Keratinocyte (primary cell): ENCODE data around the gene ZNF431. TPM values are rescaled to one million over a fixed set of nuclear protein-coding genes. Genes with fewer than 3 reads are reported as not detected.

Experiments
- DNase-seq: peaks from one replicate; pipeline ENCODE4 v3.0.0-alpha.2; 2011; ENCODE audit warnings: low read depth, missing footprints, low spot score
- FAIRE-seq: peaks from 2 replicates; lab custom pipeline; 2011; peaks lifted over from hg19 to GRCh38; lab: Jason Lieb, UNC
- H2AFZ ChIP-seq: 2 replicates; pipeline ENCODE4 v1.6.0; 2012; ENCODE audit warnings: low read length, control low read depth, inconsistent platforms; ENCODE audit not compliant: control insufficient read depth
- H3K27ac ChIP-seq: 2 replicates; pipeline ENCODE4 v1.5.1; 2011; ENCODE audit warnings: low read length; ENCODE audit not compliant: control insufficient read depth, insufficient read depth
- H3K27me3 ChIP-seq: 3 replicates; pipeline ENCODE4 v1.6.0; 2011; ENCODE audit warnings: low read length; ENCODE audit not compliant: control insufficient read depth, insufficient read depth; ENCODE audit errors: extremely low read depth
- H3K36me3 ChIP-seq, 2 experiments: 2 replicates in 1 of 2; 3 replicates in 1 of 2; pipeline ENCODE4 v1.5.1; 2011; ENCODE audit warnings: low read length in 2 of 2, mild to moderate bottlenecking in 1 of 2; ENCODE audit not compliant: control insufficient read depth in 2 of 2, insufficient read depth in 2 of 2; ENCODE audit errors: extremely low read depth in 1 of 2
- H3K4me1 ChIP-seq: 3 replicates; pipeline ENCODE4 v1.5.1; 2011; ENCODE audit warnings: low read length; ENCODE audit not compliant: control insufficient read depth, insufficient read depth; ENCODE audit errors: extremely low read depth
- H3K4me2 ChIP-seq: 3 replicates; pipeline ENCODE4 v1.6.0; 2011; ENCODE audit warnings: low read depth, low read length; ENCODE audit not compliant: control insufficient read depth, insufficient read depth; ENCODE audit errors: extremely low read depth
- H3K4me3 ChIP-seq, 3 experiments: fragments of 200-600 bp in 1 of 3; sonication (generic) in 1 of 3; 2 replicates in 2 of 3; 3 replicates in 1 of 3; pipeline ENCODE4 v1.5.1; 2011 to 2016; ENCODE audit warnings: low read length in 3 of 3, mild to moderate bottlenecking in 3 of 3, control low read depth in 2 of 3, inconsistent platforms in 1 of 3, low read depth in 1 of 3, mixed read lengths in 1 of 3, mixed run types in 1 of 3, moderate library complexity in 1 of 3; ENCODE audit not compliant: control insufficient read depth in 2 of 3, insufficient read depth in 2 of 3; ENCODE audit errors: extremely low read depth in 1 of 3
- H3K79me2 ChIP-seq: 2 replicates; pipeline ENCODE4 v1.6.0; 2012; ENCODE audit warnings: low read length; ENCODE audit not compliant: control insufficient read depth, insufficient read depth
- H3K9ac ChIP-seq: 3 replicates; pipeline ENCODE4 v1.6.0; 2011; ENCODE audit warnings: low read length; ENCODE audit not compliant: control insufficient read depth, insufficient read depth; ENCODE audit errors: extremely low read depth
- H3K9me1 ChIP-seq: 3 replicates; pipeline ENCODE4 v1.6.0; 2011; ENCODE audit warnings: low read length; ENCODE audit not compliant: control insufficient read depth, insufficient read depth; ENCODE audit errors: extremely low read depth
- H3K9me3 ChIP-seq: 2 replicates; pipeline ENCODE4 v1.5.1; 2012; ENCODE audit warnings: low read depth, low read length; ENCODE audit not compliant: control insufficient read depth
- H4K20me1 ChIP-seq: 3 replicates; pipeline ENCODE4 v1.6.0; 2011; ENCODE audit warnings: low read length; ENCODE audit not compliant: control insufficient read depth, insufficient read depth; ENCODE audit errors: extremely low read depth
- EZH2 ChIP-seq: IDR thresholded peaks from one replicate; pipeline ENCODE4 v1.6.1; 2012; ENCODE audit warnings: inconsistent platforms, mild to moderate bottlenecking, low read length, moderate library complexity
- dilution Hi-C: fragments of 300-500 bp; cut with MboI; formaldehyde crosslinking; loops from one replicate; pipeline ENCODE4 v1.7.0; 2020; ENCODE audit warnings: low sequenced_read_pairs; ENCODE audit not compliant: extremely low pct_ligation_motif_present
- polyA plus RNA-seq, 5 experiments: library from polyadenylated mRNA; depleted of rRNA in 3 of 5; stranded (reverse) in 3 of 5; stranded (forward) in 1 of 5; unstranded in 1 of 5; fragments of >200 nt; gene quantifications; 1 replicate in 1 of 5; 2 replicates in 3 of 5; 3 replicates in 1 of 5; pipeline versions ENCODE4 v1.2.1 to v1.2.3, GENCODE V29; 2011 to 2012; ENCODE audit warnings: missing spikeins in 2 of 5, low read depth in 1 of 5, low replicate concordance in 1 of 5
- TF ChIP-seq, protein P1 (sequence below), 3 experiments: IDR thresholded peaks in 1 of 3; conservative IDR thresholded peaks in 1 of 3; optimal IDR thresholded peaks in 1 of 3; 2 replicates in 2 of 3; 3 replicates in 1 of 3; pipeline versions ENCODE3 to v1.5.1; 2011; ENCODE audit warnings: low read length in 3 of 3, mild to moderate bottlenecking in 3 of 3, moderate library complexity in 2 of 3, control low read depth in 1 of 3, inconsistent platforms in 1 of 3; ENCODE audit not compliant: insufficient read depth in 2 of 3; ENCODE audit errors: extremely low read depth in 1 of 3

Gene ZNF431
- polyA plus RNA-seq, 1 donor (not counting 4 experiments of a cell fraction or from before 2014, with no cell fraction given), result 15.7 TPM

DNA sequence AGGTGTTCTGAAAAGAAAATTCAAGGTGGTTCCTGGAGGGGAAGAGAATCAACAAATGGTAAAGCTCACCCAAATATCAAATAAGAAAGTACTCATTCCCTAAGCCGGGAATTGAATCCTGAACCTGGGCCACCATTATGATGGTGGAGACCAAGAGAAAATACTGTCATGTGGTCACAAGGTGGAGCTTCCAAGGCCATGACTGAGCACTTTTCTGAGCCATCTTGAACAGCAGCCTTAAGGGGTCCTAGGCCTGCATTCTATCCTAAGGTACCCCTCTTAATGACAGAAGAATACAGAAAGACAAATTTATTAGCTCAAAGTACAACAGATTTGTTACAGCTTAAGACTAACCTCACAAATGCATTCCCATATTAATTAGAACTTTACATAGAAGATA, 9.6 kb downstream of the ZNF431 start:
- no peak overlapping the region for H3K9ac ChIP-seq
- FAIRE-seq (no peak), DNase-seq (no peak)
- dilution Hi-C loops, result no loop called here
- TF ChIP-seq EZH2, result no peak
- TF ChIP-seq, protein P1, sequence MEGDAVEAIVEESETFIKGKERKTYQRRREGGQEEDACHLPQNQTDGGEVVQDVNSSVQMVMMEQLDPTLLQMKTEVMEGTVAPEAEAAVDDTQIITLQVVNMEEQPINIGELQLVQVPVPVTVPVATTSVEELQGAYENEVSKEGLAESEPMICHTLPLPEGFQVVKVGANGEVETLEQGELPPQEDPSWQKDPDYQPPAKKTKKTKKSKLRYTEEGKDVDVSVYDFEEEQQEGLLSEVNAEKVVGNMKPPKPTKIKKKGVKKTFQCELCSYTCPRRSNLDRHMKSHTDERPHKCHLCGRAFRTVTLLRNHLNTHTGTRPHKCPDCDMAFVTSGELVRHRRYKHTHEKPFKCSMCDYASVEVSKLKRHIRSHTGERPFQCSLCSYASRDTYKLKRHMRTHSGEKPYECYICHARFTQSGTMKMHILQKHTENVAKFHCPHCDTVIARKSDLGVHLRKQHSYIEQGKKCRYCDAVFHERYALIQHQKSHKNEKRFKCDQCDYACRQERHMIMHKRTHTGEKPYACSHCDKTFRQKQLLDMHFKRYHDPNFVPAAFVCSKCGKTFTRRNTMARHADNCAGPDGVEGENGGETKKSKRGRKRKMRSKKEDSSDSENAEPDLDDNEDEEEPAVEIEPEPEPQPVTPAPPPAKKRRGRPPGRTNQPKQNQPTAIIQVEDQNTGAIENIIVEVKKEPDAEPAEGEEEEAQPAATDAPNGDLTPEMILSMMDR (optimal IDR thresholded peaks at IDR 0.05 in 1 of 3, IDR thresholded peaks at IDR 0.05 in 1 of 3, conservative IDR thresholded peaks at IDR 0.05 in 1 of 3; ENCODE audit: extremely low read depth in 1 of 3, insufficient read depth in 2 of 3, low read length in 3 of 3), result no peak
- no peaks in the 10 kb centered on the region for H3K27me3 ChIP-seq
- H3K4me1 ChIP-seq, result no peaks in the 10 kb centered on the region
- H3K27ac ChIP-seq, result no peak overlapping the region
- H3K4me3 ChIP-seq, result no peak overlapping the region
- H4K20me1 ChIP-seq, result no peaks in the 10 kb centered on the region
- H3K9me1 ChIP-seq, result no peaks in the 10 kb centered on the region
- H3K79me2 ChIP-seq, result peaks cover 32% of the 10 kb centered on the region
- no peak overlapping the region for H3K4me2 ChIP-seq
- peaks cover 10 to 19% of the 10 kb centered on the region in 2 experiments for H3K36me3 ChIP-seq
- no peak overlapping the region for H2AFZ ChIP-seq
- no peaks in the 10 kb centered on the region for H3K9me3 ChIP-seq

DNA sequence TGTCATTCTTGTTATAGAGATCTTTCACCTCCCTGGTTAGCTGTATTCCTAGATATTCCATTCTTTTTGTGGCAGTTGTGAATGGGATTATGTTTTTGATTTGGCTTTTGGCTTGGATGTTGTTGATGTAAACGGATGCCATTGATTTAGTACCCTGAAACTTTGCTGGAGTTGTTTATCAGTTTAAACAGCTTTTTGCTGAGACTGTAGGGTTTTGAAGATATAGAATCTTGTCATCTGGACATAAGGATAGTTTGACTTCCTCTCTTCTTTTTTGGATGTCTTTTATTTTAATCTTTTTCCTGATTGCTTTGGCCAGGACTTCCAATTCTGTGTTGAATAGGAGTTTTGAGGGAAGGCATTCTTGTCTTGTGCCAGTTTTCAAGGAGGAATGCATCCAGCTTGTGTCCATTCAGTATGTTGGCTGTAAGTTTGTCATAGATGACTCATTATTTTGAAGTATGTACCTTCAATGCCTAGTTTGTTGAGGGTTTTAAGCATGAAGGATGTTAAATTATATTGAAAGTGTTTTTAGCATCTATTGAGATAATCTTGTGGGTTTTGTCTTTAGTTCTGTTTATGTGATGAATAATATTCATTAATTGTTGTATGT, 16.8 kb downstream of the ZNF431 start:
- H3K36me3 ChIP-seq, result peaks cover 5 to 7% of the 10 kb centered on the region in 2 experiments

More for the DNA sequence above, 16.8 kb downstream of the ZNF431 start:
- FAIRE-seq (peak; percentile 32), DNase-seq (no peak)
- Histone ChIP-seq H3K9ac (no peak overlapping the region), H4K20me1 (no peaks in the 10 kb centered on the region), H3K27ac (no peak overlapping the region), H3K4me1 (peaks cover 4% of the 10 kb centered on the region), H3K9me3 (no peaks in the 10 kb centered on the region), H3K9me1 (no peaks in the 10 kb centered on the region), H3K4me3 (no peak overlapping the region), H3K79me2 (peaks cover 69% of the 10 kb centered on the region), H3K27me3 (no peaks in the 10 kb centered on the region), H2AFZ (no peak overlapping the region), H3K4me2 (no peak overlapping the region)
- dilution Hi-C loops, result no loop called here
- TF ChIP-seq, protein P1 (optimal IDR thresholded peaks at IDR 0.05 in 1 of 3, IDR thresholded peaks at IDR 0.05 in 1 of 3, conservative IDR thresholded peaks at IDR 0.05 in 1 of 3; ENCODE audit: extremely low read depth in 1 of 3, insufficient read depth in 2 of 3, low read length in 3 of 3), result no peak
- TF ChIP-seq EZH2, result no peak
